ENCODE results near the gene ANKRD53. TPM values are rescaled to one million over a fixed set of nuclear protein-coding genes. Genes with fewer than 3 reads are reported as not detected.

The ANKRD53 gene
- total and polyA plus RNA-seq, 3 experiments from 2014 or later, result 0.16 to 0.35 TPM; not detected in 1

- POLR2A ChIA-PET, result no interaction called here
- H3K36me3 ChIP-seq (ENCODE audit: insufficient read depth, low read length), result no peaks in the 10 kb centered on the region
- CTCF ChIA-PET, result interaction anchor here (1.0 to 3.9 kb wide), 13 partner anchors 9 to 646 kb away, joined by 3 to 21 read pairs (median 8); no protein-coding TSS in a partner anchor
- H3K4me1 ChIP-seq (ENCODE audit: insufficient read depth, low read length), result peaks cover 13% of the 10 kb centered on the region
- peaks cover 14 to 32% of the 10 kb centered on the region in 2 donors for H3K27me3 Mint-ChIP-seq
- H3K27ac ChIP-seq (ENCODE audit: low read depth, low read length), result no peak overlapping the region
- H3K9me3 ChIP-seq (ENCODE audit: low read length), result no peaks in the 10 kb centered on the region
- no peaks in the 10 kb centered on the region for H3K9me3 Mint-ChIP-seq
- no peak overlapping the region for H3K4me3 ChIP-seq (ENCODE audit: low read length)
- H3K36me3 Mint-ChIP-seq, result no peaks in the 10 kb centered on the region
- no peak overlapping the region for H3K27ac Mint-ChIP-seq
- no peaks in the 10 kb centered on the region for H3K27me3 ChIP-seq (ENCODE audit: insufficient read depth, low read length, poor library complexity, severe bottlenecking)
- peaks cover 14 to 17% (median 17%) of the 10 kb centered on the region in 3 donors for H3K4me1 Mint-ChIP-seq
- peak overlapping the region in 2 of 7 donors; percentile 35 to 47 for H3K4me3 Mint-ChIP-seq
- no peak for DNase-seq
Observed at GRCh38 chr2:70949086-70949485, 29.3 kb upstream of the ANKRD53 start.

- Mint-ChIP-seq H3K27me3 (peaks cover 24 to 45% of the 10 kb centered on the region in 2 donors), H3K4me1 (peaks cover 6 to 16% (median 8%) of the 10 kb centered on the region in 3 donors), H3K36me3 (no peaks in the 10 kb centered on the region), H3K9me3 (no peaks in the 10 kb centered on the region), H3K27ac (no peak overlapping the region), H3K4me3 (no peak overlapping the region)
- Histone ChIP-seq H3K27me3 (ENCODE audit: insufficient read depth, low read length, poor library complexity, severe bottlenecking) (peaks cover 11% of the 10 kb centered on the region), H3K4me1 (ENCODE audit: insufficient read depth, low read length) (no peaks in the 10 kb centered on the region), H3K27ac (ENCODE audit: low read depth, low read length) (no peak overlapping the region), H3K36me3 (ENCODE audit: insufficient read depth, low read length) (no peaks in the 10 kb centered on the region), H3K4me3 (ENCODE audit: low read length) (no peak overlapping the region), H3K9me3 (ENCODE audit: low read length) (no peaks in the 10 kb centered on the region)
- no peak for DNase-seq
- ChIA-PET POLR2A (no interaction called here), CTCF (interaction anchor here (1.0 kb wide), 1 partner anchor 12 kb away, joined by 3 read pairs; no protein-coding TSS in a partner anchor)
Observed at GRCh38 chr2:70954886-70955285, 23.5 kb upstream of the ANKRD53 start.

GRCh38 chr2:70956141-70956540, 22.3 kb upstream of the ANKRD53 start:
- H3K9me3 ChIP-seq (ENCODE audit: low read length), result no peaks in the 10 kb centered on the region
- Mint-ChIP-seq H3K4me1 (peaks cover 6 to 16% (median 8%) of the 10 kb centered on the region in 3 donors), H3K9me3 (no peaks in the 10 kb centered on the region), H3K4me3 (no peak overlapping the region), H3K36me3 (no peaks in the 10 kb centered on the region), H3K27me3 (peaks cover 25 to 52% of the 10 kb centered on the region in 2 donors), H3K27ac (no peak overlapping the region)
- H3K27me3 ChIP-seq (ENCODE audit: insufficient read depth, low read length, poor library complexity, severe bottlenecking), result peaks cover 11% of the 10 kb centered on the region
- no peak for DNase-seq
- no peak overlapping the region for H3K4me3 ChIP-seq (ENCODE audit: low read length)
- no peak overlapping the region for H3K27ac ChIP-seq (ENCODE audit: low read depth, low read length)
- H3K36me3 ChIP-seq (ENCODE audit: insufficient read depth, low read length), result no peaks in the 10 kb centered on the region
- H3K4me1 ChIP-seq (ENCODE audit: insufficient read depth, low read length), result no peaks in the 10 kb centered on the region
- CTCF ChIA-PET, result no interaction called here
- POLR2A ChIA-PET, result no interaction called here

DNA sequence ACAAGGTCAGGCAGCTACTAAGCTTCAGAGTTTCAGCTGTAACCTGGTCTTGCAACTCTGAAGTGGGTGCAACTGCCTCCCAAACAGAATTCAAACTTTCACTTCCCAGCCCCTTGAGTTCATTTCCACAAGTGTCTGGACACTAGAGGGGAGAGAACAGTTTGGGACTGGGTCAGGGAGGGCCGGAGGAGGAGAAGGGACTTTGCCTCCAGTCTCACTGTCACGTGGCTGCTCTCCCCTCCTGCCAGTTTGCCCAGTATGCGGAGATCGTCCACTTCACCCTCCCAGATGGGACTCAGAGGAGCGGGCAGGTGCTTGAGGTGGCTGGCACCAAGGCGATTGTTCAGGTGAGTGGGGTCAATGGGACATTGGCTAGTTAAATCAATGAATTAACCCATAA, 20.6 kb upstream of the ANKRD53 start:
- Histone ChIP-seq H3K4me3 (ENCODE audit: low read length) (no peak overlapping the region), H3K36me3 (ENCODE audit: insufficient read depth, low read length) (no peaks in the 10 kb centered on the region), H3K27me3 (ENCODE audit: insufficient read depth, low read length, poor library complexity, severe bottlenecking) (peaks cover 14% of the 10 kb centered on the region), H3K9me3 (ENCODE audit: low read length) (no peaks in the 10 kb centered on the region), H3K4me1 (ENCODE audit: insufficient read depth, low read length) (no peaks in the 10 kb centered on the region), H3K27ac (ENCODE audit: low read depth, low read length) (no peak overlapping the region)
- H3K4me3 Mint-ChIP-seq, result no peak overlapping the region
- CTCF ChIA-PET, result interaction anchor here (2.2 kb wide), 1 partner anchor 10 kb away, joined by 8 read pairs; no protein-coding TSS in a partner anchor
- peaks cover 27 to 58% of the 10 kb centered on the region in 2 donors for H3K27me3 Mint-ChIP-seq
- POLR2A ChIA-PET, result no interaction called here
- H3K9me3 Mint-ChIP-seq, result no peaks in the 10 kb centered on the region
- H3K27ac Mint-ChIP-seq, result no peak overlapping the region
- no peaks in the 10 kb centered on the region for H3K36me3 Mint-ChIP-seq
- DNase-seq, result no peak
- peaks cover 6 to 16% (median 8%) of the 10 kb centered on the region in 3 donors for H3K4me1 Mint-ChIP-seq

- H3K36me3 Mint-ChIP-seq, result no peaks in the 10 kb centered on the region
- H3K9me3 ChIP-seq (ENCODE audit: low read length), result no peaks in the 10 kb centered on the region
- ChIA-PET POLR2A (no interaction called here), CTCF (interaction anchor here (2.2 kb wide), 1 partner anchor 11 kb away, joined by 8 read pairs; no protein-coding TSS in a partner anchor)
- H3K4me1 Mint-ChIP-seq, result peaks cover 6 to 16% (median 8%) of the 10 kb centered on the region in 3 donors
- no peak overlapping the region for H3K27ac ChIP-seq (ENCODE audit: low read depth, low read length)
- no peak overlapping the region for H3K4me3 Mint-ChIP-seq
- H3K27me3 ChIP-seq (ENCODE audit: insufficient read depth, low read length, poor library complexity, severe bottlenecking), result peaks cover 16% of the 10 kb centered on the region
- no peak overlapping the region for H3K4me3 ChIP-seq (ENCODE audit: low read length)
- peak overlapping the region in 2 of 8 donors; percentile 33 to 38 for H3K27ac Mint-ChIP-seq
- no peaks in the 10 kb centered on the region for H3K9me3 Mint-ChIP-seq
- H3K36me3 ChIP-seq (ENCODE audit: insufficient read depth, low read length), result no peaks in the 10 kb centered on the region
- H3K27me3 Mint-ChIP-seq, result peaks cover 34 to 60% of the 10 kb centered on the region in 2 donors
- H3K4me1 ChIP-seq (ENCODE audit: insufficient read depth, low read length), result no peaks in the 10 kb centered on the region
- DNase-seq, result no peak
Observed at GRCh38 chr2:70958759-70959158, 19.7 kb upstream of the ANKRD53 start.

- H3K4me1 Mint-ChIP-seq, result peaks cover 6 to 16% (median 8%) of the 10 kb centered on the region in 3 donors
- H3K4me3 ChIP-seq (ENCODE audit: low read length), result no peak overlapping the region
- ChIA-PET CTCF (interaction anchor here (2.2 kb wide), 1 partner anchor 11 kb away, joined by 8 read pairs; no protein-coding TSS in a partner anchor), POLR2A (no interaction called here)
- peak overlapping the region in 1 of 8 donors; percentile 38 for H3K27ac Mint-ChIP-seq
- no peak overlapping the region for H3K4me3 Mint-ChIP-seq
- H3K27ac ChIP-seq (ENCODE audit: low read depth, low read length), result no peak overlapping the region
- H3K4me1 ChIP-seq (ENCODE audit: insufficient read depth, low read length), result no peaks in the 10 kb centered on the region
- H3K9me3 Mint-ChIP-seq, result no peaks in the 10 kb centered on the region
- H3K27me3 ChIP-seq (ENCODE audit: insufficient read depth, low read length, poor library complexity, severe bottlenecking), result peaks cover 16% of the 10 kb centered on the region
- peaks cover 34 to 59% of the 10 kb centered on the region in 2 donors for H3K27me3 Mint-ChIP-seq
- no peaks in the 10 kb centered on the region for H3K36me3 ChIP-seq (ENCODE audit: insufficient read depth, low read length)
- no peaks in the 10 kb centered on the region for H3K9me3 ChIP-seq (ENCODE audit: low read length)
- H3K36me3 Mint-ChIP-seq, result no peaks in the 10 kb centered on the region
- DNase-seq, result no peak
Observed at GRCh38 chr2:70959271-70959761, 19.1 kb upstream of the ANKRD53 start.

- Mint-ChIP-seq H3K36me3 (no peaks in the 10 kb centered on the region), H3K27me3 (peaks cover 32 to 54% of the 10 kb centered on the region in 2 donors), H3K9me3 (no peaks in the 10 kb centered on the region), H3K4me1 (peaks cover 10 to 23% (median 14%) of the 10 kb centered on the region in 3 donors), H3K4me3 (no peak overlapping the region), H3K27ac (no peak overlapping the region)
- Histone ChIP-seq H3K27ac (ENCODE audit: low read depth, low read length) (no peak overlapping the region), H3K4me1 (ENCODE audit: insufficient read depth, low read length) (peaks cover 6% of the 10 kb centered on the region), H3K36me3 (ENCODE audit: insufficient read depth, low read length) (no peaks in the 10 kb centered on the region), H3K27me3 (ENCODE audit: insufficient read depth, low read length, poor library complexity, severe bottlenecking) (peaks cover 16% of the 10 kb centered on the region), H3K9me3 (ENCODE audit: low read length) (no peaks in the 10 kb centered on the region), H3K4me3 (ENCODE audit: low read length) (no peak overlapping the region)
- ChIA-PET CTCF (interaction anchor here (7.8 kb wide), 1 partner anchor 22 kb away, joined by 89 read pairs; the partner anchor contains the start of gene ANKRD53), POLR2A (no interaction called here)
- DNase-seq, result peak in 1 of 5 donors; percentile 43
Observed at GRCh38 chr2:70959851-70960832, 18.3 kb upstream of the ANKRD53 start.

All from CD8-positive, alpha-beta memory T cell (primary cell).